H9 (cell line): ENCODE measurements around the gene RO60. TPM values are rescaled to one million over a fixed set of nuclear protein-coding genes. Genes with fewer than 3 reads are reported as not detected.

Source experiments
- DNase-seq: peaks from one replicate; pipeline ENCODE4 v3.0.0-alpha.2; 2017
- H2AFZ ChIP-seq: one replicate; pipeline ENCODE4 v1.6.1; 2013; ENCODE audit warnings: mild to moderate bottlenecking, low read length, control low read depth, moderate library complexity
- H2AK5ac ChIP-seq: 2 replicates; pipeline ENCODE4 v1.6.1; 2013; ENCODE audit warnings: low read length, control low read depth, mixed read lengths; ENCODE audit not compliant: insufficient read length
- H2BK120ac ChIP-seq: one replicate; pipeline ENCODE4 v1.6.1; 2013; ENCODE audit warnings: low read depth, mild to moderate bottlenecking, low read length, control low read depth, inconsistent platforms; ENCODE audit not compliant: poor library complexity, severe bottlenecking
- H2BK12ac ChIP-seq: 2 replicates; pipeline ENCODE4 v1.6.1; 2013; ENCODE audit warnings: low read length, control low read depth, mixed read lengths, low read depth; ENCODE audit not compliant: insufficient read length
- H2BK15ac ChIP-seq: 2 replicates; pipeline ENCODE4 v1.6.1; 2013; ENCODE audit warnings: low read depth, low read length, control low read depth
- H2BK20ac ChIP-seq: one replicate; pipeline ENCODE4 v1.6.1; 2013; ENCODE audit warnings: low read depth, mild to moderate bottlenecking, low read length, control low read depth, inconsistent platforms; ENCODE audit not compliant: poor library complexity, severe bottlenecking
- H2BK5ac ChIP-seq: 2 replicates; pipeline ENCODE4 v1.6.1; 2013; ENCODE audit warnings: low read length, control low read depth, mixed read lengths; ENCODE audit not compliant: insufficient read length
- H3K14ac ChIP-seq: 2 replicates; pipeline ENCODE4 v1.6.1; 2013; ENCODE audit warnings: low read length, control low read depth; ENCODE audit not compliant: insufficient read depth
- H3K18ac ChIP-seq: 2 replicates; pipeline ENCODE4 v1.6.1; 2013; ENCODE audit warnings: low read depth, mild to moderate bottlenecking, mixed read lengths, low read length, control low read depth; ENCODE audit not compliant: insufficient read length
- H3K23ac ChIP-seq: 2 replicates; pipeline ENCODE4 v1.6.1; 2013; ENCODE audit warnings: low read length, control low read depth, mixed read lengths, low read depth; ENCODE audit not compliant: insufficient read length
- H3K23me2 ChIP-seq: 2 replicates; pipeline ENCODE4 v1.6.1; 2013; ENCODE audit warnings: low read depth, mild to moderate bottlenecking, mixed read lengths, low read length, control low read depth; ENCODE audit not compliant: insufficient read length, poor library complexity, severe bottlenecking
- H3K27ac ChIP-seq: 2 replicates; pipeline ENCODE4 v1.5.1; 2013; ENCODE audit warnings: low read length, control low read depth, mixed read lengths, low read depth; ENCODE audit not compliant: insufficient read length
- H3K27me3 ChIP-seq: 2 replicates; pipeline ENCODE4 v1.6.1; 2013; ENCODE audit warnings: low read length, control low read depth, inconsistent platforms; ENCODE audit not compliant: insufficient read depth
- H3K4ac ChIP-seq: 2 replicates; pipeline ENCODE4 v1.6.1; 2013; ENCODE audit warnings: low read depth, mild to moderate bottlenecking, control low read depth, inconsistent platforms, low read length, moderate library complexity
- H3K4me1 ChIP-seq: 2 replicates; pipeline ENCODE4 v1.6.1; 2013; ENCODE audit warnings: low read length, control low read depth, inconsistent platforms; ENCODE audit not compliant: insufficient read depth
- H3K4me2 ChIP-seq: 2 replicates; pipeline ENCODE4 v1.6.1; 2013; ENCODE audit warnings: low read length, control low read depth, mixed read lengths; ENCODE audit not compliant: insufficient read length, insufficient read depth
- H3K56ac ChIP-seq: 2 replicates; pipeline ENCODE4 v1.6.1; 2013; ENCODE audit warnings: low read depth, mild to moderate bottlenecking, mixed read lengths, low read length, control low read depth; ENCODE audit not compliant: insufficient read length
- H3K79me1 ChIP-seq: 2 replicates; pipeline ENCODE4 v1.6.1; 2013; ENCODE audit warnings: low read depth, mild to moderate bottlenecking, moderate library complexity, low read length, control low read depth, inconsistent platforms; ENCODE audit not compliant: insufficient read depth, poor library complexity, severe bottlenecking
- H3K79me2 ChIP-seq: 2 replicates; pipeline ENCODE4 v1.6.1; 2013; ENCODE audit warnings: low read length, control low read depth, inconsistent platforms; ENCODE audit not compliant: insufficient read depth
- H3K9ac ChIP-seq: 2 replicates; pipeline ENCODE4 v1.6.1; 2013; ENCODE audit warnings: low read length, control low read depth, mixed read lengths; ENCODE audit not compliant: insufficient read length; ENCODE audit errors: extremely low read depth
- H3K9me3 ChIP-seq: one replicate; pipeline ENCODE4 v1.6.1; 2013; ENCODE audit warnings: low read depth, low read length, inconsistent platforms; ENCODE audit not compliant: control insufficient read depth
- H3T11ph ChIP-seq: one replicate; pipeline ENCODE4 v1.6.1; 2013; ENCODE audit warnings: mild to moderate bottlenecking, low read length, control low read depth, inconsistent platforms
- H4K20me1 ChIP-seq: one replicate; pipeline ENCODE4 v1.6.1; 2013; ENCODE audit not compliant: control insufficient read depth, insufficient read length, insufficient read depth
- H4K5ac ChIP-seq: 2 replicates; pipeline ENCODE4 v1.6.1; 2013; ENCODE audit warnings: low read depth, mild to moderate bottlenecking, mixed read lengths, low read length, control low read depth; ENCODE audit not compliant: insufficient read length
- H4K8ac ChIP-seq: replicated peaks from 2 replicates; pipeline ENCODE4 v1.6.1; 2013; ENCODE audit warnings: low read length, control low read depth, mixed read lengths, low read depth; ENCODE audit not compliant: insufficient read length
- H4K91ac ChIP-seq: 2 replicates; pipeline ENCODE4 v1.6.1; 2013; ENCODE audit warnings: low read depth, mild to moderate bottlenecking, moderate library complexity, mixed read lengths, low read length, control low read depth; ENCODE audit not compliant: insufficient read length
- H3K27ac Mint-ChIP-seq, 3 experiments: 2 replicates in 2 of 3; 3 replicates in 1 of 3; pipeline ENCODE4 v1.8.0; 2020 to 2021; ENCODE audit warnings: mixed read lengths in 3 of 3, mild to moderate bottlenecking in 1 of 3, moderate library complexity in 1 of 3
- H3K27me3 Mint-ChIP-seq: 2 replicates; pipeline ENCODE4 v1.8.0; 2021; ENCODE audit warnings: low read depth, mild to moderate bottlenecking, moderate library complexity, mixed read lengths
- H3K36me3 Mint-ChIP-seq, 3 experiments: 2 replicates in 2 of 3; 3 replicates in 1 of 3; pipeline ENCODE4 v1.8.0; 2020 to 2021; ENCODE audit warnings: low read depth in 3 of 3, mixed read lengths in 3 of 3; ENCODE audit not compliant: insufficient read depth in 1 of 3
- H3K4me1 Mint-ChIP-seq, 2 experiments: 2 replicates each; pipeline ENCODE4 v1.8.0; 2020; ENCODE audit warnings: mixed read lengths in 2 of 2
- H3K4me3 Mint-ChIP-seq, 2 experiments: 2 replicates in 1 of 2; 3 replicates in 1 of 2; pipeline ENCODE4 v1.8.0; 2020 to 2021; ENCODE audit warnings: mild to moderate bottlenecking in 2 of 2, mixed read lengths in 2 of 2, moderate library complexity in 1 of 2
- H3K9me3 Mint-ChIP-seq, 2 experiments: 2 replicates in 1 of 2; 3 replicates in 1 of 2; pipeline ENCODE4 v1.8.0; 2020; ENCODE audit warnings: mild to moderate bottlenecking in 2 of 2, mixed read lengths in 2 of 2, moderate library complexity in 1 of 2
- WGBS: extraction: QIAGEN DNeasy Blood & Tissue Kit; methylation state at CpG from one replicate; pipeline ENCODE4 v1.1.7; 2013; ENCODE audit warnings: missing lambda C conversion rate, low lambda C conversion rate, mixed read lengths; ENCODE audit not compliant: insufficient read length; ENCODE audit errors: extremely low coverage; 5-methylcytosine and 5-hydroxymethylcytosine counted together
- total RNA-seq: library from RNA; stranded (reverse); gene quantifications from 2 replicates; pipeline ENCODE4 v1.2.1, GENCODE V29; 2021
- TF ChIP-seq, protein P1 (sequence below): fragments of 200-600 bp; sonication (generic); conservative IDR thresholded peaks from 3 replicates; pipeline ENCODE4 v1.8.0; 2021; ENCODE audit warnings: antibody characterized with exemption, mild to moderate bottlenecking

Gene RO60
- total RNA-seq, 1 experiment from 2014 or later, result 84.7 TPM

DNA sequence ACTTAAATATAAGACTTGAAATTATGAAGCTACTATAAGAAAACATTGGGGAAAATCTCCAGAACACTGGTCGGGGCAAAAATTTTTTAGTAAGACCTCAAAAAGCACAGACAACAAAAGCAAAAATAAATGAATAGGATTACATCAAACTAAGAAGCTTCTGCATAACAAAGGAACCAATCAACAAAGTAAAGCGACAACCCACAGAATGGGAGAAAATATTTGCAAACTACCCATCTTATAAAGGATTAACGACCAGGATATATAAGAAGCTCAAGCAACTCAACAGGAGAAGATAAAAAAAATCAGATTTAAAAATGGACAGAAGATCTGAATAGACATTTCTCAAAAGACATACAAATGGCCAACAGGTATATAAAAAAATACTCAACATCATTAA is 19.4 kb upstream of the RO60 start:
- H3K27ac Mint-ChIP-seq, result no peak overlapping the region; a peak in 1 of 7 replicates

More for the DNA sequence above, 19.4 kb upstream of the RO60 start:
- no peak overlapping the region for H3K4me3 Mint-ChIP-seq
- Histone ChIP-seq H3K27me3 (no peaks in the 10 kb centered on the region), H2AK5ac (no peak overlapping the region), H3K4me1 (no peaks in the 10 kb centered on the region), H3K27ac (no peak overlapping the region), H3K4me2 (no peak overlapping the region), H3K79me1 (no peaks in the 10 kb centered on the region), H3K56ac (no peak overlapping the region), H4K8ac (no peak overlapping the region), H2BK5ac (no peak overlapping the region), H3K4ac (no peak overlapping the region), H3K9ac (no peak overlapping the region), H4K5ac (no peak overlapping the region), H2BK20ac (no peak overlapping the region), H3K18ac (no peak overlapping the region), H4K20me1 (no peaks in the 10 kb centered on the region), H2BK120ac (no peak overlapping the region), H2BK15ac (no peak overlapping the region), H3K14ac (no peak overlapping the region), H2BK12ac (no peak overlapping the region), H2AFZ (no peak overlapping the region), H4K91ac (no peak overlapping the region), H3K23ac (no peak overlapping the region), H3K79me2 (no peaks in the 10 kb centered on the region; the same call in 1 of the 2 replicates), H3K23me2 (no peaks in the 10 kb centered on the region), H3T11ph (no peak overlapping the region), H3K9me3 (no peaks in the 10 kb centered on the region)
- no peaks in the 10 kb centered on the region for H3K9me3 Mint-ChIP-seq
- no CpG with 5 or more reads among the region's 3 CpGs for WGBS
- TF ChIP-seq, protein P1, sequence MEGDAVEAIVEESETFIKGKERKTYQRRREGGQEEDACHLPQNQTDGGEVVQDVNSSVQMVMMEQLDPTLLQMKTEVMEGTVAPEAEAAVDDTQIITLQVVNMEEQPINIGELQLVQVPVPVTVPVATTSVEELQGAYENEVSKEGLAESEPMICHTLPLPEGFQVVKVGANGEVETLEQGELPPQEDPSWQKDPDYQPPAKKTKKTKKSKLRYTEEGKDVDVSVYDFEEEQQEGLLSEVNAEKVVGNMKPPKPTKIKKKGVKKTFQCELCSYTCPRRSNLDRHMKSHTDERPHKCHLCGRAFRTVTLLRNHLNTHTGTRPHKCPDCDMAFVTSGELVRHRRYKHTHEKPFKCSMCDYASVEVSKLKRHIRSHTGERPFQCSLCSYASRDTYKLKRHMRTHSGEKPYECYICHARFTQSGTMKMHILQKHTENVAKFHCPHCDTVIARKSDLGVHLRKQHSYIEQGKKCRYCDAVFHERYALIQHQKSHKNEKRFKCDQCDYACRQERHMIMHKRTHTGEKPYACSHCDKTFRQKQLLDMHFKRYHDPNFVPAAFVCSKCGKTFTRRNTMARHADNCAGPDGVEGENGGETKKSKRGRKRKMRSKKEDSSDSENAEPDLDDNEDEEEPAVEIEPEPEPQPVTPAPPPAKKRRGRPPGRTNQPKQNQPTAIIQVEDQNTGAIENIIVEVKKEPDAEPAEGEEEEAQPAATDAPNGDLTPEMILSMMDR, result no peak
- DNase-seq, result no peak
- no peaks in the 10 kb centered on the region for H3K27me3 Mint-ChIP-seq
- peaks cover 5 to 12% (median 10%) of the 10 kb centered on the region in 3 experiments; a peak in 5 of 7 replicates for H3K36me3 Mint-ChIP-seq
- peaks cover 17 to 19% of the 10 kb centered on the region in 2 experiments for H3K4me1 Mint-ChIP-seq
